SK-N-SH treated with all-trans-retinoic acid at 6 μM for 48 hours (cell line): ENCODE measurements around the gene MYH3.

Experiments used
- ARNTL ChIP-seq: fragments of 450-650 bp; formaldehyde crosslinking; IDR thresholded peaks from 2 replicates; pipeline ENCODE4 v1.5.0; 2020; ENCODE audit warnings: low read depth, mild to moderate bottlenecking, moderate library complexity, borderline replicate concordance
- BACH2 ChIP-seq: fragments of 250-450 bp; sonication (Bioruptor Pico); IDR thresholded peaks from 2 replicates; pipeline ENCODE4 v1.9.0; 2021; ENCODE audit warnings: mild to moderate bottlenecking, borderline replicate concordance
- CSRNP3 ChIP-seq: fragments of 250-450 bp; sonication (Bioruptor Pico); IDR thresholded peaks from 2 replicates; pipeline ENCODE4 v1.5.1; 2021; ENCODE audit warnings: mild to moderate bottlenecking, moderate library complexity
- OSR1 ChIP-seq: fragments of 250-450 bp; sonication (Bioruptor Pico); IDR thresholded peaks from 2 replicates; pipeline ENCODE4 v1.8.0; 2022; ENCODE audit warnings: moderate library complexity, mild to moderate bottlenecking, inconsistent platforms
- PPARA ChIP-seq: fragments of 250-450 bp; sonication (Bioruptor Pico); IDR thresholded peaks from 2 replicates; pipeline ENCODE4 v1.5.0; 2020; ENCODE audit warnings: mild to moderate bottlenecking, borderline replicate concordance
- ZC3H10 ChIP-seq: fragments of 250-450 bp; sonication (Bioruptor Pico); IDR thresholded peaks from 2 replicates; pipeline ENCODE4 v1.5.1; 2021; ENCODE audit warnings: mild to moderate bottlenecking, moderate library complexity
- ZFP3 ChIP-seq: fragments of 250-450 bp; sonication (Bioruptor Pico); IDR thresholded peaks from 2 replicates; pipeline ENCODE4 v1.5.0; 2020; ENCODE audit warnings: mild to moderate bottlenecking, moderate library complexity
- ZFP30 ChIP-seq: fragments of 450-650 bp; formaldehyde crosslinking; IDR thresholded peaks from 2 replicates; pipeline ENCODE4 v1.5.0; 2022; ENCODE audit warnings: mild to moderate bottlenecking, moderate library complexity
- TF ChIP-seq, protein P1 (sequence below): fragments of 250-450 bp; sonication (Bioruptor Pico); IDR thresholded peaks from 2 replicates; pipeline ENCODE4 v1.5.1; 2020; ENCODE audit warnings: low read depth, mild to moderate bottlenecking, moderate library complexity

DNA sequence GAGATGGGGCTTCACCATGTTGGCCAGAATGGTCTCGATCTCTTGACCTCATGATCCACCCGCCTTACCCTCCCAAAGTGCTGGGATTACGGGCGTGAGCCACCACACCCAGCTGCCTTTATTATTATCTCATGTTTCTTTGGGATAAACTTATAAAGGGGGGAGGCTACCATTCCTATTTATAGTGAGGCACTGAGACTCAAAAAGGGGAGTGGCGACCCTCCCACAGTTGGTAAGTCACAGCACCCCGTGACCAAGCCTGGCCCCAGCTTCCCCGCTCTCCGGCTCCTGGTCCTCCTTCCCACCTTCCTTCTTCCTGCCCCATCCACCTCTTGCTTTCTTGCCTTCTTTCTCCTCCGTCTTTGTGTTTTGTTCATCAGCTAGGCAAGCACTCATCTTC lies 5.2 kb downstream of the MYH3 start:
- no peak for TF ChIP-seq PPARA
- TF ChIP-seq OSR1 (CRISPR knock-in tag): no peak
- no peak for TF ChIP-seq CSRNP3 (CRISPR knock-in tag)
- no peak for TF ChIP-seq BACH2 (CRISPR knock-in tag)
- no peak for TF ChIP-seq ZFP30 (CRISPR knock-in tag)
- TF ChIP-seq, protein P1, sequence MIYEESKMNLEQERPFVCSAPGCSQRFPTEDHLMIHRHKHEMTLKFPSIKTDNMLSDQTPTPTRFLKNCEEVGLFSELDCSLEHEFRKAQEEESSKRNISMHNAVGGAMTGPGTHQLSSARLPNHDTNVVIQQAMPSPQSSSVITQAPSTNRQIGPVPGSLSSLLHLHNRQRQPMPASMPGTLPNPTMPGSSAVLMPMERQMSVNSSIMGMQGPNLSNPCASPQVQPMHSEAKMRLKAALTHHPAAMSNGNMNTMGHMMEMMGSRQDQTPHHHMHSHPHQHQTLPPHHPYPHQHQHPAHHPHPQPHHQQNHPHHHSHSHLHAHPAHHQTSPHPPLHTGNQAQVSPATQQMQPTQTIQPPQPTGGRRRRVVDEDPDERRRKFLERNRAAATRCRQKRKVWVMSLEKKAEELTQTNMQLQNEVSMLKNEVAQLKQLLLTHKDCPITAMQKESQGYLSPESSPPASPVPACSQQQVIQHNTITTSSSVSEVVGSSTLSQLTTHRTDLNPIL (CRISPR knock-in tag): no peak
- no peak for TF ChIP-seq ZC3H10 (CRISPR knock-in tag)
- no peak for TF ChIP-seq ZFP3
- no peak for TF ChIP-seq ARNTL (CRISPR knock-in tag)
